RKO (cell line): ENCODE measurements around the gene FBXW10B.
"Not testable (repeated sequence)": the region's sequence is repeated elsewhere in the genome, so short reads cannot be mapped to it uniquely, and the experiment has no call there.

Experiments used
- DNase-seq: peaks from one replicate; pipeline ENCODE4 v3.0.0-alpha.2; 2016; ENCODE audit warnings: low spot score

Gene FBXW10B

GRCh38 chr17:15619331-15620058 is at the start of gene FBXW10B:
Gene FBXW10B, minus strand, starts transcription at chr17:15619704. Its CDS starts 192 bp downstream, at chr17:15619512.
- DNase-seq = not testable (repeated sequence)

- no peak for DNase-seq
Measured at GRCh38 chr17:15663691-15664090, 44.2 kb upstream of the FBXW10B start.

- DNase-seq = no peak
Measured at GRCh38 chr17:15663176-15663575, 43.7 kb upstream of the FBXW10B start.

GRCh38 chr17:15662681-15663080 is 43.2 kb upstream of the FBXW10B start:
- DNase-seq = no peak

GRCh38 chr17:15660077-15660476 is 40.6 kb upstream of the FBXW10B start:
- no peak for DNase-seq

GRCh38 chr17:15659663-15660062 is 40.2 kb upstream of the FBXW10B start:
- no peak for DNase-seq

GRCh38 chr17:15659236-15659635 is 39.7 kb upstream of the FBXW10B start:
- DNase-seq = no peak

- no peak for DNase-seq
Measured at GRCh38 chr17:15658296-15658695, 38.8 kb upstream of the FBXW10B start.

- no peak for DNase-seq
Measured at GRCh38 chr17:15657868-15658267, 38.4 kb upstream of the FBXW10B start.

- no peak for DNase-seq
Measured at GRCh38 chr17:15654886-15655561, 35.5 kb upstream of the FBXW10B start.

- DNase-seq = not testable (repeated sequence)
Measured at GRCh38 chr17:15654401-15654800, 34.9 kb upstream of the FBXW10B start.

- DNase-seq = no peak
Measured at GRCh38 chr17:15652960-15653359, 33.5 kb upstream of the FBXW10B start.

- DNase-seq = peak; percentile 99
Measured at GRCh38 chr17:15651583-15652110, 32.1 kb upstream of the FBXW10B start.

- no peak for DNase-seq
Measured at GRCh38 chr17:15650741-15651582, 31.5 kb upstream of the FBXW10B start.

- peak; percentile 55 for DNase-seq
Measured at GRCh38 chr17:15649861-15650421, 30.4 kb upstream of the FBXW10B start.

- DNase-seq = no peak
Measured at GRCh38 chr17:15648386-15648785, 28.9 kb upstream of the FBXW10B start.

GRCh38 chr17:15645942-15646312 is 26.4 kb upstream of the FBXW10B start:
- not testable (repeated sequence) for DNase-seq

GRCh38 chr17:15645099-15645941 is 25.8 kb upstream of the FBXW10B start:
- not testable (repeated sequence) for DNase-seq

- not testable (repeated sequence) for DNase-seq
Measured at GRCh38 chr17:15642505-15643251, 23.2 kb upstream of the FBXW10B start.

GRCh38 chr17:15642014-15642413 is 22.5 kb upstream of the FBXW10B start:
- not testable (repeated sequence) for DNase-seq
